ENCODE data around the gene LOXL3. TPM values are rescaled to one million over a fixed set of nuclear protein-coding genes. Genes with fewer than 3 reads are reported as not detected.

LOXL3 gene
- 3.4 and 5.7 TPM in 2 replicates for total RNA-seq
- 11.4 TPM for polyA plus RNA-seq (2012)

DNA sequence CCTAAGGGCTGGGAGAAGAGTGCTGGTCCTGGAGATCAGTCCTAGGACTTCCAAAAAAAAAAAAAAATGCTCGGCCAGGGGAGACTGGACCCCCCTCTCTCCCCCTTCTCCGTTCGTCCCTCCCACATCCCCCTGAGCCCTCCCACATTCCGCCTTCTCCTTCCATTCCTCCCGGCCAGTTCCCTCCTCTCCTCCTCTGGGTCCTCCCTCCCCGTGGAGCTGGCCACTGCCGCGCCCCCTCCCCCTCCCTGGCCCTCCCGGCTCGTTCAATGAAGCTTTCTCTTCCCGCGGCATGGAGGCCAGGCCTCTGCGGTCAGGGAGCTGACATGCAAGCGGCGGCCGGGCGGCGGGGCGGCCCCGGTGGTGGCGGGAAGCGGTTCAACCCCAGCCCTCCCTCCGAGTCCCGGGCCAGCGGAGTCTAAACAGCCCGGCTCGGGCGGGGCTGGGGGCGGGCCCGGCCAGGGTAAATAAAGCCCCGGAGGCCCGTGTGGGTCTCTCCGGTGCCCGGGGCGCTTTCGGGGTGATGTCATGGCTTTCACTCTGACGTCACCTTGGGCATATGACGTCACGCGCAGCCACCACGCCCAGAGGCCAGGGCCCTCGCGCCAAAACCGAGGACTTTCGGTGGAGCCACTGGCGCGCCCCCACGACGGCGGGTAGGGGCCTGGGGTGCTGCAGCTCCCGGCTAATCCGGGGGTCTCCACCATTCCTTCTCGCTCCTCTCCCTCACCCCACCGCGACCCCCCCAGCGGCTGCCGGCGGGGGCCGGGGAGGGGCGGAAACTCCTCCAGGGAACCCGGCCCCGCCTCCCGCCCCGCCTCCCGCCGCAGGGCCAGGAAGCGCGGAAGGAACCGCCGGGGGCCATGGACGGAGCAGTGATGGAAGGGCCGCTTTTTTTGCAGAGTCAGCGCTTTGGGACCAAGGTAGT is at the start of gene LOXL3, which contains the start of gene DOK1:
LOXL3 (minus strand) TSS at position 51 of the 928 bp plus-strand sequence. CDS start 1,308 bp downstream, outside the sequence.
DOK1 (plus strand) TSS at position 829 of the 928 bp plus-strand sequence; CDS start at position 864, 35 bp downstream.
- peak; percentile 88 for DNase-seq (ENCODE audit: low read depth)

DNA sequence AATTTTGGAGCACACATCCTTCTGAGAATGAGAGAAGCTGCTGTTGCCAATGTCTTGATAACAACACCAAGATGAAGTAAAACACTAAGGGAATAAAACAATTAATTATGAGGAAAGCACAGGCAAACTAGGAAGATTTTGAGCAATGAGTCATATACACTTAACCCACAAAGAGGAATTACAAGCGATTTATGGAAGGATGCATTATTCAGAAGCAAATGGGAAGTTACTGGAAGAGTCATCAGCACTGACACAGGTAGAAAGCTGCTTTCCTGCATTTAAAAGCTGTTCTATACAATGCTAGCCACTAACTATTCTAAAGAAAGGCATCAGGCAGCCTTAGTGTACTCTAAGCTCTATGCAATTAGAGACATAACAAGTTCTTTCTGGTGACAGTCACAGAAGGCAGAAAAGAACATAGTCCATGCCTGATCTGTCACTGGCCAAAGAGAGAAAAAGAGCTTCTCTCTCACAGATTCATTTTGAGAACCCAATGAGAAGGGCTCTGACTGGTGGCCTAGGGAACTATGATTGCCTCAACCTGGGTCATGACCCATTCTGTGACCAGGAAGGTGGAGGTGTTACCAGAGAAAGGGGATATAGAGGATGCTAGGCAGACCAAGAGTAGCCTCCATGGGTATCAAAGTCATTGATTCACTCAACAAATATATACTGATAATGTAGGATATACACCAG is 49.0 kb upstream of the LOXL3 start:
- peak; percentile 3 for DNase-seq (ENCODE audit: low read depth)

- DNase-seq (ENCODE audit: low read depth) = no peak
Observed at GRCh38 chr2:74599676-74600075, 45.9 kb upstream of the LOXL3 start.

DNA sequence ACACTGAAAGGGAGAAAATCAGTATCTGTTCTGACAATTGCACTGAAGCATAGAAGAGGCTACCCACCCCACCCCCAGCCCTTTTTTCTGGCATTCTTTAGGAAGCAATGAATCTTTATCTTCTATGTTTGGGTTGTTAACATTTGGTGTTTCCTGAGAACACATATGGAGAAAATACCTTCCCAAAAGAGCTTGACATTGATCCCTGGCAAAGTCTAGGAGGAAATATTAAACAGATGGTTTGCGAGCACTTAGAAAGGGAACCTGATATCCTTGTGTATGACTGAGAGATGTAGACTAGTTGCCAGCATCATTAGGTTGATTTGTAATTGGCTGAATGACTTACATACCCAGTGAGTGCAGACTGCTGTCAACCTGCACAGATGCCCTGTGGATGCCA is 43.7 kb upstream of the LOXL3 start:
- DNase-seq (ENCODE audit: low read depth) = peak; percentile 18

- DNase-seq (ENCODE audit: low read depth) = no peak
Observed at GRCh38 chr2:74596584-74596983, 42.8 kb upstream of the LOXL3 start.

DNA sequence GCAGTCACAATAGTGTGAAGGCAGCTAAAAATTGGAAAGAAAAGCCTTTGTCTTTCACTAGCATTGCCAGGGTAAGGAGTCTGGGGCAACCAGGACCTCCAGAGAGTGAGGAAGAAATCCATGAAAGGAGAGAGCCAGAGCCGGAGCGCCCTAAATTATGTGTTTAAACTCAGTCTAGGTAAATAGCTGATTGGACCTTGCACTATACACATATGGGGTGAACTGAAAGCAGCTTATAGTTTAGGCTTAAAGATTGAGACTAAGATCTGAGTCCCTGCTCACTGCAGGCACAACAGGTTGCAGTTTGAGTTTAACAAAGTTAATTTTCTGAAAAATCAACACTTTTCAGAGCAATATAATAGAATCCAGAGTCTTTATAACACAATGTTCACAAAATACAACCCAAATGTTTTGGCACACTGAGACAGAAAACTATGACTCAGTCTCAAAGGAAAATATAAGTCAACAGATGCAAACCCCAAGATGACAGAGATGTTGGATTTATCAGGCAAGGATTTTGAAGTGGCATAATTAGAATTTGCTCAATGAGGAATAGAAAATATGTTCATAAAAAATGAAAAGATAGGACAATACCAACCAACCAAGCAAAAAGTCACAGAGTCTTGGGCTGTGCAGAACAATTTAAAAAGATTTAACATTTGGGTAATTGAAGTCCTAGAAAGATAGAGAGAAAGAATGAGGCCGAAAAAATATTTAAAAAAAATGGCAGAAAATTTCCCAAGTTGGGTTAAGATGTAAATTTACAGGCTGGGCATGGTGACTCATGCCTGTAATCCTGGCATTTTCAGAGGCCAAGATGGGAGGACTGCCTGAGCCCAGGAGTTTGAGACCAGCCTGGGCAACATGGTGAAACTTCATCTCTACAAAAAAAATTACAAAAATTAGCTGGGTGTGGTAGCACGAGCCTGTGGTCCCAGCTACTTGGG is 40.4 kb upstream of the LOXL3 start:
- DNase-seq (ENCODE audit: low read depth) = peak; percentile 7

GRCh38 chr2:74588664-74589063 is 34.9 kb upstream of the LOXL3 start:
- DNase-seq (ENCODE audit: low read depth) = no peak

- peak; percentile 84 for DNase-seq (ENCODE audit: low read depth)
Observed at GRCh38 chr2:74587664-74588277, 34.0 kb upstream of the LOXL3 start.

DNA sequence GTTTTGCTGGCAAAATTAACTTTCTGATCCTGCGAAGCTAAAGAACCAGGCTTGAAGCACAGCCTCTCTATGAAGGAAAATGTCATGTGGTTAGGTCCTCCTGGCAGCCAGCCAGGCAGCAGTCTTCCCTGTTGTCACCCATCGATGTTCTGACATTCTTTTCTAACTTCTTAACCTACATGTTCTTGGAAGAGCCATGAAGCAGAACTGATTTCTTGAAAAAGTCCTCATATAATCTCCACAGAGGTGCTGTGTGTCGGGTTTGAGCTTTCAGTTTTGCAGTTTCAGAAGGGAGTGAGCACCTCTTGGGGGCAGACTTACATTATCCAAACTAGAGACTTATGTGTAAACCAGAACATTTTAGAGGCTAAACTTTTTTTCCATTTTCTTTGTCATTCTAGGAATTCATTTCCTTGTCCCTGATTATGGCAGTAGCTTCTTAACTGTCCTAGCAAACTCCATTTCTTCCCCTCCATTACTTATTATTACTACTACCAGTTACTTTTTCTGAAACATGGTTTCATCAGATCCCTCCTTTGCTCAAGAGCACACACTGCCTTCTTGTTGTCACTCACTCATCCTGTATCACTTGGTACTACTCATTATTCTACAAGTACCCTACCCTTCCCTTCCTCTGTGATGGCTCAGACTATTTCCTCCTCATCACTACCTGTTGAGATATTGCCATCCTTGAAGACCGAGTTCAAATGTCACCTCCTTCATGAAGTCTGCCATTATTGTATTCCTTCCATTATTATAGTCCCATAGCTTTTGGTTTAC is 31.9 kb upstream of the LOXL3 start:
- DNase-seq (ENCODE audit: low read depth) = no peak

DNA sequence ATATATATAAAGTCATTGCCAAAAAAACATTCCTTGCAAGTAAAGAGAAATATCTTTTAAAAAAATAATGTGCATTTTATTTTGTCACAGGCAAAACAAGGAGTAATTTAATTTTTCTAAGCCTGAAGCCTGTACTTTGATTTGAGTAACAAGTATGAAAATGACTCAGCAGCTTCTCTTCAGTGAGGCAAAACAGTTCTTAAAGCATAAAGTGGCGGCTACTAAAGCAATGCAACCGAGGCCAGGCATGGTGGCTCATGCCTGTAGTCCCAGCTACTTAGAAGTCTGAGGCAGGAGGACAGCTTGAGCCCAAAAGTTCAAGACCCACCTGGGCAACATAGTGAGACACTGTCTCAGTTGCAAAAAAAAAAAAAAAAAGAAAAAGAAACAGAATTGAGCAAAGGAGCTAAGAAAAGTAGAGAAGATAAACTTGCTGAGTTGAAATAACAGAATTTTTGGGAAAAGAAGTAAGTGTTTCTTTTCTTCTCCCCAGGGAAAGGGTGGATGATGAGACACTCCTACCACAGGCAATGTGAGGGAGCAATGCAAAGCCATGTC is 30.4 kb upstream of the LOXL3 start:
- peak; percentile 36 for DNase-seq (ENCODE audit: low read depth)

- peak; percentile 88 for DNase-seq (ENCODE audit: low read depth)
Observed at GRCh38 chr2:74583504-74583903, 29.8 kb upstream of the LOXL3 start.

- DNase-seq (ENCODE audit: low read depth) = no peak
Observed at GRCh38 chr2:74582184-74582583, 28.4 kb upstream of the LOXL3 start.

- DNase-seq (ENCODE audit: low read depth) = no peak
Observed at GRCh38 chr2:74581463-74581862, 27.7 kb upstream of the LOXL3 start.

DNA sequence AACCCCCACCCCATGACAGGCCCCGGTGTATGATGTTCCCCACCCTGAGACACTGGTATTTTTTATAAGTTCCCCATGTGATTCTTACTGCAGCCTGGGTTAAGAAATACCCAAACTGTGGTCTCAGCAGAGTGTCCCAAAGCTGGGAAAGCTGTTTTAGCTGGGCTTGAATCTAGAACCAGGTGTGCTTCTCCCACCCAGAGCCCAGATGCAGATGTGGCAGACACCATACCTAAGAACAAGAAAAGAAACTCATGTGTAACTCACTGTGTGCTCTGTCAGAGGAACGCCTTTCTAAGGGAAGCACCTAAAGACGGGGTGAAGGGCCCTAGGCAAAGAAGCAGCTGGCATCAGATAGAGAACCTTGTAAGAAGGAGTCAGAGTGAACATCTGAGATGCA is 24.7 kb upstream of the LOXL3 start:
- no peak for DNase-seq (ENCODE audit: low read depth)

GRCh38 chr2:74577448-74577847 is 23.7 kb upstream of the LOXL3 start:
- peak; percentile 71 for DNase-seq (ENCODE audit: low read depth)

DNA sequence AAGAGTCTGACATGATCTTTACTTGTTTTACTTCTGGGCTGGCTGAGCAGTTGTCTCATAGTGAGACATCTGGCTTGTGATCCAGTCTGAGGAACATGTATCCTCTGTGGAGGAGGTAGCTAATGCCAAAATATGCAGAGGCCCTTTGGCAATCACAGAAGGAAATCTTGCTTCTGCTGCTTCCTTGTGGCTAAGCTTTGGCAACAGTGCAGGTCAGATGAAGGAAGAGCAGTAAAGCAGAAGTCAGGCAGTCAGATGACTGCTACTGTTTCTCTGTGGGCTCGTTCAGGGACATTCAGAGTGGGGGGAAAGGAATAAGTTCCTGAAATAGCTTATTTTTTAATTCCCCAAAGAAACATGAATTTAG is 23.1 kb upstream of the LOXL3 start:
- peak; percentile 41 for DNase-seq (ENCODE audit: low read depth)

- peak; percentile 77 for DNase-seq (ENCODE audit: low read depth)
Observed at GRCh38 chr2:74576211-74576862, 22.6 kb upstream of the LOXL3 start.

DNA sequence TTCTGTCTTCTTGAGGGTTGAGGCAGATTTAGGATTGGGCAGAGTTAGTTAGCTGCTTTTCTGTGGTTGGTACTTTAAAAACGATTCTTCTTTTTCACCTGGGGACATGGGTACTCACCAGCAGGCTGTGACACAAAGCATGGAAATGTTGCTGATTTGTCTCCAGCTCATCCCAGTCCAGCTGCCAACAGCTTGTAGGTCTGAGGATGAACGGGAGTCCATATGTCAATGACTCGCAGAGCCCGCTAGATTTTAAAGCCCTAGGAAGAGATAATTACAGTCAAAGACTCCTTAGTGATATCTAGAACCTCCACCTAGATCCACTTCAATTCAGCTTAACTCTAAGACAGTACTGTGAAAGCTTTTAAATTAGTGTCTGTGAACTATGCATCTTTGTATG is 21.6 kb upstream of the LOXL3 start:
- DNase-seq (ENCODE audit: low read depth) = no peak
